Vagina (tissue), 2 donors: ENCODE measurements around the gene ADRB1. TPM values are rescaled to one million over a fixed set of nuclear protein-coding genes. Genes with fewer than 3 reads are reported as not detected.

ENCODE experiments used
- DNase-seq, 2 donors: peaks; one replicate each; pipeline ENCODE4 v3.0.0-alpha.2; 2017; ENCODE audit errors: extremely low spot score in 2 of 2
- H3K27ac ChIP-seq: fragments of 200-600 bp; sonication (generic); one replicate; pipeline ENCODE4 v1.5.1; 2019
- H3K27me3 ChIP-seq: fragments of 200-600 bp; sonication (generic); one replicate; pipeline ENCODE4 v1.5.1; 2019
- H3K36me3 ChIP-seq, 2 donors: fragments of 200-600 bp; sonication (generic); one replicate each; pipeline ENCODE4 v1.5.1; 2017 to 2019
- H3K4me1 ChIP-seq: fragments of 200-600 bp; sonication (generic); one replicate; pipeline ENCODE4 v1.5.1; 2019
- H3K4me3 ChIP-seq, 2 donors: fragments of 200-600 bp; sonication (generic); 1 replicate in 1 of 2; 2 replicates in 1 of 2; pipeline ENCODE4 v1.5.1; 2016 to 2019
- H3K9me3 ChIP-seq: fragments of 200-600 bp; sonication (generic); one replicate; pipeline ENCODE4 v1.5.1; 2019
- POLR2A ChIP-seq, 2 donors: fragments of 450-650 bp; IDR thresholded peaks; one replicate each; pipeline ENCODE4 v1.6.1; 2017; ENCODE audit warnings: antibody characterized with exemption in 2 of 2, mild to moderate bottlenecking in 2 of 2, moderate library complexity in 2 of 2
- POLR2AphosphoS5 ChIP-seq, 2 donors: sonication (generic); formaldehyde crosslinking; IDR thresholded peaks; one replicate each; pipeline ENCODE4 v1.9.0; 2017; ENCODE audit warnings: antibody characterized with exemption in 2 of 2, mild to moderate bottlenecking in 2 of 2, low read depth in 1 of 2; ENCODE audit not compliant: insufficient read depth in 1 of 2
- intact Hi-C: fragments of 100-400 bp; cut with DNase I; formaldehyde crosslinking; loops from one replicate; pipeline ENCODE4 v1.15.1; 2023
- total RNA-seq: library from RNA; depleted of rRNA; stranded (reverse); fragments of >200 nt; gene quantifications from one replicate; pipeline ENCODE4 v1.2.3, GENCODE V29; 2016
- TF ChIP-seq, protein P1 (sequence below), 3 experiments: fragments of 450-650 bp in 2 of 3; fragments of 200-600 bp in 1 of 3; sonication (generic) in 1 of 3; IDR thresholded peaks; one replicate each; pipeline ENCODE4 v1.5.1; 2017 to 2019; ENCODE audit warnings: antibody characterized with exemption in 3 of 3, mild to moderate bottlenecking in 2 of 3, moderate library complexity in 2 of 3

ADRB1 gene
- total RNA-seq, 1 donor from 2014 or later, result not detected

DNA sequence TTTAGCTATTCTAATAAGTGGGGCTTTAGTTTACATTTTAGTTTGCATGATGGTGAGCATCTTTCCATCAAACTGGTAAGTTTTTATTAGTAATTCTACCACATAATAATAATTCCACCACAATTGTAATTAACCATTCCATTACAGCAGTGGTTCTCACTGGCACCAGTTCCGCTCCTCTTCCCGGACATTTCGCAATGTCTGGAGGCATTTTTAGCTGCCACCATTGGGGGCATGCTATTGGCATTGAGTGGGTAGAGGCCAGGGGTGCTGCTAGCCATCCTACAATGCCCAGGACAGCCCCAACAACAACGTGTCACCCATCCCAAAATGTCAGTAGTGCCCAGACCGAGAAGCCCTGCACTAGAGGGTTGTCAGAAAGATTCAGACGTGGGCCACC lies 31.4 kb downstream of the ADRB1 start:
- TF ChIP-seq, protein P1, sequence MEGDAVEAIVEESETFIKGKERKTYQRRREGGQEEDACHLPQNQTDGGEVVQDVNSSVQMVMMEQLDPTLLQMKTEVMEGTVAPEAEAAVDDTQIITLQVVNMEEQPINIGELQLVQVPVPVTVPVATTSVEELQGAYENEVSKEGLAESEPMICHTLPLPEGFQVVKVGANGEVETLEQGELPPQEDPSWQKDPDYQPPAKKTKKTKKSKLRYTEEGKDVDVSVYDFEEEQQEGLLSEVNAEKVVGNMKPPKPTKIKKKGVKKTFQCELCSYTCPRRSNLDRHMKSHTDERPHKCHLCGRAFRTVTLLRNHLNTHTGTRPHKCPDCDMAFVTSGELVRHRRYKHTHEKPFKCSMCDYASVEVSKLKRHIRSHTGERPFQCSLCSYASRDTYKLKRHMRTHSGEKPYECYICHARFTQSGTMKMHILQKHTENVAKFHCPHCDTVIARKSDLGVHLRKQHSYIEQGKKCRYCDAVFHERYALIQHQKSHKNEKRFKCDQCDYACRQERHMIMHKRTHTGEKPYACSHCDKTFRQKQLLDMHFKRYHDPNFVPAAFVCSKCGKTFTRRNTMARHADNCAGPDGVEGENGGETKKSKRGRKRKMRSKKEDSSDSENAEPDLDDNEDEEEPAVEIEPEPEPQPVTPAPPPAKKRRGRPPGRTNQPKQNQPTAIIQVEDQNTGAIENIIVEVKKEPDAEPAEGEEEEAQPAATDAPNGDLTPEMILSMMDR (IDR thresholded peaks at IDR 0.05), result no peak
- TF ChIP-seq POLR2AphosphoS5 (IDR thresholded peaks at IDR 0.05; ENCODE audit: insufficient read depth in 1 of 2, low read depth in 1 of 2) (no peak), POLR2A (IDR thresholded peaks at IDR 0.05) (no peak)
- no peak for DNase-seq
- Histone ChIP-seq H3K27ac (no peak overlapping the region), H3K4me1 (no peaks in the 10 kb centered on the region), H3K9me3 (no peaks in the 10 kb centered on the region), H3K4me3 (no peak overlapping the region), H3K36me3 (no peaks in the 10 kb centered on the region), H3K27me3 (no peaks in the 10 kb centered on the region)
- intact Hi-C loops, result no loop called here

DNA sequence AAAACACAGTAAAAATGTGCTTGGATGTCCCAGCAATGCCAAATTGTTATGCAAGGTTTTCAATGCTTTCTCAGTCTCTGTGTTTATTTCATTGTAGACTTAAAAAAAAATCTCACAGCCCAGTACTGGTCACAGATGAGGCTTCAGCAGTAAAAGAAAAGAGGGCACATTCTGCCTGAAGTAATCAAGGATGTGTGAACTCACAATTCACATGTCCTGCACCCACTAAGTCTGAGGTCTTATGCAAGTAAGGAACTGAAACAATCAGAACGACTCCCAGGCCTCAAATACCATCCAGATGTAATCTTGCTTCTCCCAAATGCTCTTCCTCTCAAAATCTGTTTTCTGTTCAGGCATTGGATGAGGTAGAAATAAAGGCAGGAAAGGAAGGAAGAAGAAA lies 33.7 kb downstream of the ADRB1 start:
- no peak for TF ChIP-seq POLR2AphosphoS5 (IDR thresholded peaks at IDR 0.05; ENCODE audit: insufficient read depth in 1 of 2, low read depth in 1 of 2)
- TF ChIP-seq POLR2A (IDR thresholded peaks at IDR 0.05), result no peak
- TF ChIP-seq, protein P1 (IDR thresholded peaks at IDR 0.05), result no peak
- Histone ChIP-seq H3K36me3 (no peaks in the 10 kb centered on the region), H3K9me3 (no peaks in the 10 kb centered on the region), H3K27ac (no peak overlapping the region), H3K27me3 (no peaks in the 10 kb centered on the region), H3K4me3 (no peak overlapping the region), H3K4me1 (no peaks in the 10 kb centered on the region)
- no peak for DNase-seq
- intact Hi-C loops, result no loop called here

DNA sequence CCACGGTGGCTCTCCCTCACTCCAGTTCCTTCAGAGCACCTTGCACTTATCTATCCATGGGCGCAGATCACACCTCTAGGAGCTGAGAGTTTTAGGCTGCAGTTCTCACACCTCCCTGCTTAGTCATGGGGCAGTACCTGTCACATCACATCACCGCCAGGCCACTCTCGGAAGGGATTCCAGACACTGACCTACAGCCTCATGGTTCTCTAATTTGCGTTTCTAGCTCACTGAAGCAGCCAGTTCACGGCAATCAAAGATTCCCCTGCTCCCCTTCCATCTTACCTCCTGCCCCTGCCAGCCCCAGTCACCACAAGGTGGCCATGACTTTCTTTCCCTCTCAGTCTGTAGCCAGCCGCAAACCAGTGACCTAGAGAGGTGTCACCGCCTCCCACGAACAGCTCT lies 34.2 kb downstream of the ADRB1 start:
- TF ChIP-seq, protein P1 (IDR thresholded peaks at IDR 0.05), result no peak
- TF ChIP-seq POLR2AphosphoS5 (IDR thresholded peaks at IDR 0.05; ENCODE audit: insufficient read depth in 1 of 2, low read depth in 1 of 2) (no peak), POLR2A (IDR thresholded peaks at IDR 0.05) (no peak)
- H3K4me3 ChIP-seq, result no peak overlapping the region
- H3K36me3 ChIP-seq, result no peaks in the 10 kb centered on the region
- no peaks in the 10 kb centered on the region for H3K27me3 ChIP-seq
- intact Hi-C loops, result no loop called here
- DNase-seq, result no peak
- no peaks in the 10 kb centered on the region for H3K9me3 ChIP-seq
- H3K4me1 ChIP-seq, result no peaks in the 10 kb centered on the region
- H3K27ac ChIP-seq, result no peak overlapping the region

DNA sequence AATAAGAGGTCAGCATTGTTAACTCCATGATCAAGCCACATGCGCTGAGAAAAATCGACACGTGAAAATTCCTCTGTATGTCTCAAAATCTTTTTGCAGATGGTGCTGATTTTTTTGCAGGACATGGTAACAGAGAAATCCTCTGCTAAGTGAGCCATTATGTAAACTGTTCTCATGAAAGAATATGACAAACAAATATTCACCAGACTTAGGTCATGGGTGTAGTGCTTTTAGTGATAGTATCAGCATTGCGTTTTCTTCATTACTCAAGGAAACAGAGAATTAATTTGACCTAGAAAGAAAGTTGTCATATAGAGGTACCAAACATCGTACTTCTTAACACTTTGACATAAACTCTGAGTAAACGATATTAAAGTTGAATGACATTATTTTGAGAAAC lies 34.7 kb downstream of the ADRB1 start:
- H3K27ac ChIP-seq, result no peak overlapping the region
- DNase-seq, result no peak
- no peak overlapping the region for H3K4me3 ChIP-seq
- no peaks in the 10 kb centered on the region for H3K36me3 ChIP-seq
- intact Hi-C loops, result no loop called here
- no peaks in the 10 kb centered on the region for H3K4me1 ChIP-seq
- TF ChIP-seq POLR2AphosphoS5 (IDR thresholded peaks at IDR 0.05; ENCODE audit: insufficient read depth in 1 of 2, low read depth in 1 of 2) (no peak), POLR2A (IDR thresholded peaks at IDR 0.05) (no peak)
- TF ChIP-seq, protein P1 (IDR thresholded peaks at IDR 0.05), result no peak
- H3K27me3 ChIP-seq, result no peaks in the 10 kb centered on the region
- no peaks in the 10 kb centered on the region for H3K9me3 ChIP-seq

DNA sequence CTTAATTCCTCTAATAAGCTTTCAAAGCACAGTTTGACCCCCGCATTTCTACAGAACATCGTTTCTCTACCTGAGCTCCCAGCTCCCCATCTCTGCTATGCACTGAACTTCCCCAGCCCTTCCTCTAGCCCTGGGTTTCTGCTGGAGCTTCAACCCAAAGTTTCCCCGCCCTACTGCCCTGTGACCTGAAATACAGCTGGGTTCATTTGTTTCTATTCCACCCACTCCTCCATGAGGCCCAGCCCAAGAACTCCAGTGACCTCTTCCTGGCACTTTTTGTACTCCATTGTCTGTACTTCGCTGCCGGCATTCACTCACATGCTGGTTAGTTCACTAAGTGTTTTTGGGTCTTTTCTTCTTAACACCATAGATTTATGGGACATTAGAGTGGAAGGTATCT lies 35.8 kb downstream of the ADRB1 start:
- Histone ChIP-seq H3K9me3 (no peaks in the 10 kb centered on the region), H3K36me3 (no peaks in the 10 kb centered on the region), H3K27me3 (no peaks in the 10 kb centered on the region), H3K27ac (no peak overlapping the region), H3K4me1 (no peaks in the 10 kb centered on the region), H3K4me3 (no peak overlapping the region)
- intact Hi-C loops, result no loop called here
- no peak for DNase-seq
- TF ChIP-seq, protein P1 (IDR thresholded peaks at IDR 0.05), result no peak
- TF ChIP-seq POLR2AphosphoS5 (IDR thresholded peaks at IDR 0.05; ENCODE audit: insufficient read depth in 1 of 2, low read depth in 1 of 2), result no peak
- no peak for TF ChIP-seq POLR2A (IDR thresholded peaks at IDR 0.05)
